ENCODE results near the gene CDK3. TPM values are rescaled to one million over a fixed set of nuclear protein-coding genes. Genes with fewer than 3 reads are reported as not detected.

CDK3 gene
- total and polyA plus RNA-seq, 2 of the 4 experiments (the other 2 are of a cell fraction), result 0.72 to 8.8 TPM

- no peak for ATAC-seq (ENCODE audit: low read depth)
- Histone ChIP-seq H3K9ac (ENCODE audit: low read depth, low read length) (peak overlapping the region; percentile 87), H2BK15ac (ENCODE audit: low read depth, low read length) (no peak overlapping the region; the same call in 2 of the 3 replicates), H2BK120ac (ENCODE audit: low read depth, low read length) (no peak overlapping the region), H2AK5ac (ENCODE audit: low read depth, low read length) (peak overlapping the region; percentile 76), H3K79me1 (ENCODE audit: low read depth in 1 of 2, low read length in 2 of 2) (peaks cover 32 to 76% of the 10 kb centered on the region in 2 experiments), H4K5ac (ENCODE audit: low read depth, low read length) (peak overlapping the region; percentile 52), H4K20me1 (ENCODE audit: insufficient read depth, low read length) (0 out of 2 replicates have a peak, but pooled peaks cover 3% of the 10 kb centered on the region), H2BK5ac (ENCODE audit: low read depth, low read length, poor library complexity, severe bottlenecking) (peak overlapping the region; percentile 77), H3K4me2 (ENCODE audit: low read depth, low read length) (peak overlapping the region; percentile 87), H3K56ac (ENCODE audit: extremely low read depth, insufficient read depth, low read length) (peak overlapping the region; percentile 93), H3K4me3 (ENCODE audit: insufficient read depth, low read depth, low read length) (peak overlapping the region; percentile 77), H3K9me1 (ENCODE audit: insufficient read depth, low read length) (peaks cover 22% of the 10 kb centered on the region), H3K9me3 (ENCODE audit: control insufficient read depth, insufficient read depth, low read length) (no peaks in the 10 kb centered on the region), H3K4me1 (ENCODE audit: control insufficient read depth, insufficient read depth, low read length) (peaks cover 7% of the 10 kb centered on the region; the same call in 1 of the 2 replicates), H3K23ac (ENCODE audit: low read depth, low read length) (peak overlapping the region; percentile 96; the same call in 1 of the 2 replicates), H3K27ac (ENCODE audit: insufficient read depth, low read length) (peak overlapping the region; percentile 93), H4K8ac (ENCODE audit: low read depth in 2 of 2, low read length in 2 of 2) (peak overlapping the region; percentile 93 to 99), H2BK20ac (ENCODE audit: low read depth, low read length) (no peak overlapping the region), H3K36me3 (ENCODE audit: control insufficient read depth, insufficient read depth, low read length) (0 out of 2 replicates have a peak, but pooled peaks cover 3% of the 10 kb centered on the region), H2AK9ac (replicated peaks; ENCODE audit: low read depth, low read length, poor library complexity) (peak overlapping the region; percentile 92), H4K91ac (ENCODE audit: insufficient read depth, low read depth, low read length) (peak overlapping the region; percentile 95), H3K4ac (ENCODE audit: low read depth, low read length) (peak overlapping the region; percentile 93), H3K27me3 (ENCODE audit: control insufficient read depth, insufficient read depth, low read length) (no peaks in the 10 kb centered on the region), H2AFZ (replicated peaks; ENCODE audit: low read length, poor library complexity) (no peak overlapping the region), H3K18ac (ENCODE audit: low read depth, low read length) (no peak overlapping the region), H3K14ac (replicated peaks; ENCODE audit: low read depth, low read length) (peak overlapping the region; percentile 98)
- BruUV-seq (replicated peaks), result no TSS peak
- no peak for DNase-seq
- POLR2A ChIA-PET (ENCODE audit: unreplicated experiment), result interaction anchor here (0.7 kb wide), 1 partner anchor 10 kb away, joined by 4 read pairs; no protein-coding TSS in a partner anchor
- CTCF ChIA-PET, result interaction anchor here (0.6 kb wide), 1 partner anchor 39 kb away, joined by 4 read pairs; no protein-coding TSS in a partner anchor
- 100% methylated on average over 2 of the region's 18 CpGs; no CpG with 5 or more reads in 1 of the 2 experiments for whole genome bisulfite sequencing, 2 experiments (ENCODE audit: extremely low coverage in 2 of 2, insufficient read length in 1 of 2)
- dilution Hi-C loops (cut with HindIII; ENCODE audit: low sequenced_read_pairs, unreplicated experiment), result no loop called here
- TF ChIP-seq NFE2L2 (IDR thresholded peaks at IDR 0.05; ENCODE audit: low read depth, low read length) (no peak), RFX5 (IDR thresholded peaks at IDR 0.05; ENCODE audit: low read depth, low read length) (no peak), MAFK (IDR thresholded peaks at IDR 0.05; ENCODE audit: low read depth, low read length) (no peak), ELK1 (IDR thresholded peaks at IDR 0.05; ENCODE audit: borderline replicate concordance, low read depth, low read length) (no peak), CHD1 (IDR thresholded peaks at IDR 0.05; ENCODE audit: low read depth, low read length) (no peak), SMC3 (IDR thresholded peaks at IDR 0.05; ENCODE audit: low read depth, low read length) (no peak), CTCF (conservative IDR thresholded peaks at IDR 0.05; ENCODE audit: low read depth, low read length) (no peak), RAD21 (IDR thresholded peaks at IDR 0.05; ENCODE audit: low read length) (no peak), MXI1 (IDR thresholded peaks at IDR 0.05; ENCODE audit: borderline replicate concordance, low read depth, low read length) (no peak)
- in situ Hi-C loops (cut with MboI; ENCODE audit: low sequenced_read_pairs), result no loop called here
- intact Hi-C loops (cut with micrococcal nuclease), result no loop called here
These were observed 20.3 kb upstream of the CDK3 start for GRCh38 chr17:75980188-75981018.

Measured in IMR-90 (cell line).